ENCODE results near the gene MACROD2. TPM values are rescaled to one million over a fixed set of nuclear protein-coding genes. Genes with fewer than 3 reads are reported as not detected.

MACROD2 gene
- total RNA-seq, 3 donors from 2014 or later = 3.2 to 7.6 (median 6.4) TPM

DNA sequence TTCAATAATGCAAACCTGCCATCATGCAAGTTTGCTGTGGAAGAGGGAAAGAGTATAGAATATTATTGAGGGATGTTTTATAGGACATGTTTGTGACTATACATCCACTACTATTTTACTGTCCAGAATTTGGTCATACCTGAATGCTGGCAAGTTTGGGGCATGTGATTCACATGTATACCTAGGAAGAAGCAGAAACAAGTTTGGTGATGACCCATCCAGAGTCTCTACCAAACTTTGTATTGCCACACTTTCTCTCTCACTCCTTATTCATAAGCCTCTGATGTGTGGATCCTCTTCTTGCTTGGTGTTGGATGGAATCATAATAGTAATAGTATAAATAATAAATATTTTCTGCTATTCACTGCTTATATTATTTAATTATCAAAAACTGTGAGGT is 450.6 kb downstream of the MACROD2 start:
- Histone ChIP-seq H3K4me3 (no peak overlapping the region), H3K4me1 (ENCODE audit: low read depth) (no peaks in the 10 kb centered on the region), H3K9me3 (no peaks in the 10 kb centered on the region), H3K36me3 (ENCODE audit: low read depth) (no peaks in the 10 kb centered on the region)
- intact Hi-C loops (cut with DNase I, micrococcal nuclease) = no loop called here
- ATAC-seq = no peak
- TF ChIP-seq, protein P1, sequence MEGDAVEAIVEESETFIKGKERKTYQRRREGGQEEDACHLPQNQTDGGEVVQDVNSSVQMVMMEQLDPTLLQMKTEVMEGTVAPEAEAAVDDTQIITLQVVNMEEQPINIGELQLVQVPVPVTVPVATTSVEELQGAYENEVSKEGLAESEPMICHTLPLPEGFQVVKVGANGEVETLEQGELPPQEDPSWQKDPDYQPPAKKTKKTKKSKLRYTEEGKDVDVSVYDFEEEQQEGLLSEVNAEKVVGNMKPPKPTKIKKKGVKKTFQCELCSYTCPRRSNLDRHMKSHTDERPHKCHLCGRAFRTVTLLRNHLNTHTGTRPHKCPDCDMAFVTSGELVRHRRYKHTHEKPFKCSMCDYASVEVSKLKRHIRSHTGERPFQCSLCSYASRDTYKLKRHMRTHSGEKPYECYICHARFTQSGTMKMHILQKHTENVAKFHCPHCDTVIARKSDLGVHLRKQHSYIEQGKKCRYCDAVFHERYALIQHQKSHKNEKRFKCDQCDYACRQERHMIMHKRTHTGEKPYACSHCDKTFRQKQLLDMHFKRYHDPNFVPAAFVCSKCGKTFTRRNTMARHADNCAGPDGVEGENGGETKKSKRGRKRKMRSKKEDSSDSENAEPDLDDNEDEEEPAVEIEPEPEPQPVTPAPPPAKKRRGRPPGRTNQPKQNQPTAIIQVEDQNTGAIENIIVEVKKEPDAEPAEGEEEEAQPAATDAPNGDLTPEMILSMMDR (IDR thresholded peaks at IDR 0.05) = no peak
- no peak for DNase-seq

DNA sequence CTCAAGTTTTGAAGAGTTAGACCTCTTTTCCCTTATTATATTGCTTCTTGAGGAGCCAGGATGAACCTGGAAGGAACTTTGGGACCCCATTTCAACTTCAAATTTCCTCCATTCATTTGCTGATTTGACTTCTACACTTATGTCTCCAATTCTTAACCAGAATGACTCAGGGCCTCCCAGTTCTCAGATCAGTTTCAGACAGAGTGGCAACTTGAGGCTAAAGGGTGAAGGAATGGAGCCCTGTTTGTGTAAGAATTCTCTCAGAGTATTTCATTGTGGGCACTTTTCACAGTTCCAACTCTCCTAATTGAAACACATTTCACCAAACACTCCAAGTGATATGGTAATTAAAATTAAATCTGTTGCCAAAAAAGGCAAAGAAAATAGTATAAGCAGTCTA is 451.1 kb downstream of the MACROD2 start:
- intact Hi-C loops (cut with DNase I, micrococcal nuclease) = no loop called here
- Histone ChIP-seq H3K4me3 (no peak overlapping the region), H3K9me3 (no peaks in the 10 kb centered on the region), H3K36me3 (ENCODE audit: low read depth) (no peaks in the 10 kb centered on the region), H3K4me1 (ENCODE audit: low read depth) (no peaks in the 10 kb centered on the region)
- ATAC-seq = no peak
- no peak for DNase-seq
- TF ChIP-seq, protein P1 (IDR thresholded peaks at IDR 0.05) = no peak

DNA sequence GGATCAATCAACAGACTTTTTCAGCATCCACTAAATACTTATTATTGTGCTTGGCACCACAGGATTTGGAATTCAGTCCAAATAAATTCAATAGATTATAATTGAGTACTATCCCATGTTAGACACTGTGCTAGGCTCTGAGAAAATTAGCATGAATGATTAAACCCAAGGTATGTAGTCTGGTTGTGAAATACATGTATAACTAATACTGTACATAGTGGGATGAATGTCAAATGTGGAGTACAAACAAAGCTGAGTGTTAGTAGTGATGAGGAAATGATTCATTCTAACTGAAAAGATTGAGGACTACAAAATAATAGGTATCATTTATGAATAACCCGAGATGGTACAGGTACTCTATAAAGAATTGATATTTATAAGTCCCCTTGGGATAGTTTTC is 454.0 kb downstream of the MACROD2 start:
- Histone ChIP-seq H3K4me1 (ENCODE audit: low read depth) (no peaks in the 10 kb centered on the region), H3K9me3 (no peaks in the 10 kb centered on the region), H3K4me3 (no peak overlapping the region), H3K36me3 (ENCODE audit: low read depth) (no peaks in the 10 kb centered on the region)
- no peak for ATAC-seq
- DNase-seq = no peak
- intact Hi-C loops (cut with DNase I, micrococcal nuclease) = no loop called here
- TF ChIP-seq, protein P1 (IDR thresholded peaks at IDR 0.05) = no peak

DNA sequence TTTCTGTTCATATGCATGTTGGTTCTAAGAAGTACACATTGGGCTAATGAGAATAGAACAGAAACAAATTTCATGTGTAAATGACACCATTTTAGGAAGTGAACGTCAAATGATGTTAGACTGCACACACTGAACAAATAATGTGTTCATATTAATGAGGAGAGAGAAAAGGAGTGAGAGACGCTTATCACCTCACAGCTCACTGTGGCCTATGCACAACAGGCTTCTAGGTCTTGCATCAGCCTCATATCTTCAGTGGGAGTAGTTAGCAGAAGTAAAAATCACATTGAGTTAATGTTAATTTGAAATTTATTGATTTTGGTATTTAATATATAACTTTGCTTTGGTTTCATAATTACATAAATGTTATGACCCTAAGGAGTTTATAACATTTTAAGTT is 454.9 kb downstream of the MACROD2 start:
- DNase-seq = no peak
- no peak for ATAC-seq
- Histone ChIP-seq H3K9me3 (no peaks in the 10 kb centered on the region), H3K36me3 (ENCODE audit: low read depth) (no peaks in the 10 kb centered on the region), H3K4me1 (ENCODE audit: low read depth) (no peaks in the 10 kb centered on the region), H3K4me3 (no peak overlapping the region)
- intact Hi-C loops (cut with DNase I, micrococcal nuclease) = no loop called here
- TF ChIP-seq, protein P1 (IDR thresholded peaks at IDR 0.05) = no peak

DNA sequence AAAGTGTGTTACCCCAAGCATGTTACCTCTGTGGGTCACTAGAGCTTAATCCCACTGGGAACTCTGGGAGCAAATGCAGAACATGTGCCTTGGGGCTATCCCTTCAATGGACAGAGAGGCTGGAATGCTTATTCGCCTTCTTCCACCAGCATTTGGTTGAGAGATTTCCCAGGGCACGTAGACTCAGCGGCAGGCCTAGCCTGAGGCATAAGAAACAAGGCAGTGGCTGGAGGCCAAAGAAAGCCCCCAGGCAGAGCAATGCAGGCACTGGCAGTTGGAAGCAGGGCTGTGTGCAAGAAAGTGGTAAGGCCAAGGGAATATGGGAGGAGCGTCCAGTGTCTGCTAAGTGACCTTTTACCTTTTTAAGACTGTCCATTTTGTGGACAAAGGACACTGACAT is 456.1 kb downstream of the MACROD2 start:
- ATAC-seq (no peak), DNase-seq (no peak)
- Histone ChIP-seq H3K36me3 (ENCODE audit: low read depth) (no peaks in the 10 kb centered on the region), H3K9me3 (no peaks in the 10 kb centered on the region), H3K4me3 (no peak overlapping the region), H3K4me1 (ENCODE audit: low read depth) (no peaks in the 10 kb centered on the region)
- TF ChIP-seq, protein P1 (IDR thresholded peaks at IDR 0.05) = no peak
- intact Hi-C loops (cut with DNase I, micrococcal nuclease) = no loop called here

DNA sequence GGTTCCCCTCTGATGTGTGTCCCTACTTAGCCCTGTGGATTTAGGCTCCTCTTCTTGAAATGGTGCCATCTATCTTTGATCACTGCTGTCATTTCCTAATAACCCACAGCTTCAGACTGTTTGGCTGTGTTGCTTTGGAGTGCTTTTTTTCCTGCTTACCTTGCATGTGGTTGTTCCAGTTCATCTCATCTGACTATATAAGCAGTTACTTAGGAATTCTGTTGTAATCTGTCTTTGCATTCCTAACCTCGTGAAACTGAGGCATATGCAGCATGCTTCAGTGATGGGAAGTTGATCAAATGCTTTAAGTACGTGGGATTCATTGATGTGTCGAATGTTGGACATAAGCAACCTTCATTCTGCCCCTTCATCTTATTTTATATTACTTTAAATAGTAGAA is 457.9 kb downstream of the MACROD2 start:
- no peak for DNase-seq
- Histone ChIP-seq H3K9me3 (no peaks in the 10 kb centered on the region), H3K36me3 (ENCODE audit: low read depth) (no peaks in the 10 kb centered on the region), H3K4me3 (no peak overlapping the region), H3K4me1 (ENCODE audit: low read depth) (no peaks in the 10 kb centered on the region)
- intact Hi-C loops (cut with DNase I, micrococcal nuclease) = no loop called here
- TF ChIP-seq, protein P1 (IDR thresholded peaks at IDR 0.05) = no peak
- ATAC-seq = no peak
